HFFc6 (cell line): ENCODE results near the gene GCHFR. TPM values are rescaled to one million over a fixed set of nuclear protein-coding genes. Genes with fewer than 3 reads are reported as not detected.

Source experiments
- DNase-seq: peaks from one replicate; pipeline ENCODE4 v3.0.0-alpha.2; 2018
- H3K27ac Mint-ChIP-seq: 2 replicates; pipeline ENCODE4 v1.8.0; 2020; ENCODE audit warnings: mild to moderate bottlenecking, mixed read lengths
- H3K27me3 Mint-ChIP-seq: 2 replicates; pipeline ENCODE4 v1.8.0; 2021; ENCODE audit warnings: mild to moderate bottlenecking, moderate library complexity, mixed read lengths; ENCODE audit not compliant: insufficient read depth
- H3K36me3 Mint-ChIP-seq: 2 replicates; pipeline ENCODE4 v1.8.0; 2021; ENCODE audit warnings: low read depth, mixed read lengths
- H3K4me1 Mint-ChIP-seq: 2 replicates; pipeline ENCODE4 v1.8.0; 2020; ENCODE audit warnings: low read depth, mixed read lengths
- H3K4me3 Mint-ChIP-seq: 2 replicates; pipeline ENCODE4 v1.8.0; 2020; ENCODE audit warnings: mild to moderate bottlenecking, moderate library complexity, mixed read lengths
- H3K9me3 Mint-ChIP-seq: 2 replicates; pipeline ENCODE4 v1.8.0; 2020; ENCODE audit warnings: mild to moderate bottlenecking, mixed read lengths
- CTCF ChIP-seq: fragments of 200-600 bp; sonication (generic); IDR thresholded peaks from 2 replicates; pipeline ENCODE4 v1.5.0; 2021; ENCODE audit warnings: antibody characterized with exemption, mild to moderate bottlenecking
- long read RNA-seq: library from polyadenylated mRNA; unstranded; transcript quantifications from one replicate; pipeline ENCODE4 v2.0.0, GENCODE V29; 2019
- total RNA-seq, 6 experiments: library from RNA; stranded (reverse); fragmentation: NEBNext Ultra II Directional; extraction: Animal tissue kit (Norgen Biotek cat#: 25700); gene quantifications; 2 replicates in 1 of 6; 3 replicates in 5 of 6; pipeline ENCODE4 v1.2.3, GENCODE V29; 2021

GCHFR gene
- total RNA-seq = 1 to 10 TPM; 1.6 to 3.1 (median 2.7) TPM
- long read RNA-seq, partial matches to known transcripts = 1 of 5 reads
- long read RNA-seq, other reads (novel, unspliced or antisense) = 0 of 5 reads

GRCh38 chr15:40763801-40764628, at the start of gene GCHFR:
TSS of gene GCHFR (plus strand) at chr15:40764068. CDS start at chr15:40764181, 113 bp downstream.
- H3K9me3 Mint-ChIP-seq = no peaks in the 10 kb centered on the region
- peak; percentile 71 for TF ChIP-seq CTCF
- peak within 1 kb of the TSS; percentile 85 for H3K4me3 Mint-ChIP-seq
- H3K27me3 Mint-ChIP-seq = peaks cover 3% of the 10 kb centered on the region
- peak within 1 kb of the TSS; percentile 56 for H3K27ac Mint-ChIP-seq
- DNase-seq = peak; percentile 44
- H3K36me3 Mint-ChIP-seq = no peaks in the 10 kb centered on the region
- H3K4me1 Mint-ChIP-seq = peaks cover 39% of the 10 kb centered on the region

- H3K36me3 Mint-ChIP-seq = peaks cover 14% of the 10 kb centered on the region
- no peak overlapping the region for H3K27ac Mint-ChIP-seq
- H3K4me3 Mint-ChIP-seq = no peak overlapping the region
- no peak for DNase-seq
- H3K9me3 Mint-ChIP-seq = no peaks in the 10 kb centered on the region
- H3K27me3 Mint-ChIP-seq = no peaks in the 10 kb centered on the region
- TF ChIP-seq CTCF = no peak
- no peaks in the 10 kb centered on the region for H3K4me1 Mint-ChIP-seq
These were observed 49.7 kb upstream of the GCHFR start for GRCh38 chr15:40714144-40714543.

GRCh38 chr15:40716165-40716564, 47.7 kb upstream of the GCHFR start:
- DNase-seq = no peak
- no peak overlapping the region for H3K4me3 Mint-ChIP-seq
- H3K9me3 Mint-ChIP-seq = no peaks in the 10 kb centered on the region
- no peaks in the 10 kb centered on the region for H3K4me1 Mint-ChIP-seq
- H3K36me3 Mint-ChIP-seq = peaks cover 8% of the 10 kb centered on the region; the same call in 1 of the 2 replicates
- no peak for TF ChIP-seq CTCF
- H3K27me3 Mint-ChIP-seq = no peaks in the 10 kb centered on the region
- no peak overlapping the region for H3K27ac Mint-ChIP-seq

- Mint-ChIP-seq H3K27ac (no peak overlapping the region), H3K9me3 (no peaks in the 10 kb centered on the region), H3K4me3 (no peak overlapping the region), H3K36me3 (no peaks in the 10 kb centered on the region), H3K4me1 (peaks cover 22% of the 10 kb centered on the region), H3K27me3 (no peaks in the 10 kb centered on the region)
- DNase-seq = no peak
- TF ChIP-seq CTCF = no peak
These were observed 42.2 kb upstream of the GCHFR start for GRCh38 chr15:40721701-40722100.

- peaks cover 22% of the 10 kb centered on the region for H3K4me1 Mint-ChIP-seq
- no peak for TF ChIP-seq CTCF
- peak overlapping the region; percentile 0; the same call in 1 of the 2 replicates for H3K27ac Mint-ChIP-seq
- H3K9me3 Mint-ChIP-seq = no peaks in the 10 kb centered on the region
- H3K4me3 Mint-ChIP-seq = no peak overlapping the region
- DNase-seq = no peak
- H3K27me3 Mint-ChIP-seq = no peaks in the 10 kb centered on the region
- H3K36me3 Mint-ChIP-seq = no peaks in the 10 kb centered on the region
These were observed 41.5 kb upstream of the GCHFR start for GRCh38 chr15:40722354-40722753.
